A673 (cell line): ENCODE data around the gene SLC25A13.

ENCODE experiments used
- EZH2 ChIP-seq: fragments of 200-600 bp; sonication (generic); IDR thresholded peaks from 2 replicates; pipeline ENCODE4 v1.6.1; 2017; ENCODE audit warnings: borderline replicate concordance, low read depth, mild to moderate bottlenecking, mixed read lengths, antibody characterized with exemption, low read length; ENCODE audit not compliant: poor library complexity, severe bottlenecking
- TF ChIP-seq, protein P1 (sequence below): fragments of 300-800, 200-600 bp; sonication (generic); conservative IDR thresholded peaks from 2 replicates; pipeline ENCODE4 v1.5.1; 2017; ENCODE audit warnings: low read depth, mild to moderate bottlenecking, antibody characterized with exemption, low read length, moderate library complexity, mixed read lengths

DNA sequence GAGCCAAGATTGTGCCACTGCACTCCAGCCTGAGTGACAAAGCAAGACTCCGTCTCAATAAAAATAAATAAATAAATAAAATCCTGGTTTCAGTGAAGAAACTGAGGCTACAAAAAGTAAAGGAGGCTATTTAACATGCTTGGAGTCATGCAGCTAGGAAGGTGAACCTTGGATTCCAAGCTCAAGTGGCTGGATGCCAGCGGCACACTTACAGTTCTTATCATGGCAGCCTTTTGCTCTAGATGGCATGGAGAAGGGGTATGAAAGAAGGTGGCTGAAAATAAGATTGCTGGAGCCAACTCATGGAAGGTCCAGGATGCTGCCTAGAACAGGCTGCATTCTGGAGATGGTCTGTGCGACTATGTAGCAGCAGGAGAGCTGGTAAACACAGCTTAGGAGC, 170.0 kb downstream of the SLC25A13 start:
- TF ChIP-seq, protein P1, sequence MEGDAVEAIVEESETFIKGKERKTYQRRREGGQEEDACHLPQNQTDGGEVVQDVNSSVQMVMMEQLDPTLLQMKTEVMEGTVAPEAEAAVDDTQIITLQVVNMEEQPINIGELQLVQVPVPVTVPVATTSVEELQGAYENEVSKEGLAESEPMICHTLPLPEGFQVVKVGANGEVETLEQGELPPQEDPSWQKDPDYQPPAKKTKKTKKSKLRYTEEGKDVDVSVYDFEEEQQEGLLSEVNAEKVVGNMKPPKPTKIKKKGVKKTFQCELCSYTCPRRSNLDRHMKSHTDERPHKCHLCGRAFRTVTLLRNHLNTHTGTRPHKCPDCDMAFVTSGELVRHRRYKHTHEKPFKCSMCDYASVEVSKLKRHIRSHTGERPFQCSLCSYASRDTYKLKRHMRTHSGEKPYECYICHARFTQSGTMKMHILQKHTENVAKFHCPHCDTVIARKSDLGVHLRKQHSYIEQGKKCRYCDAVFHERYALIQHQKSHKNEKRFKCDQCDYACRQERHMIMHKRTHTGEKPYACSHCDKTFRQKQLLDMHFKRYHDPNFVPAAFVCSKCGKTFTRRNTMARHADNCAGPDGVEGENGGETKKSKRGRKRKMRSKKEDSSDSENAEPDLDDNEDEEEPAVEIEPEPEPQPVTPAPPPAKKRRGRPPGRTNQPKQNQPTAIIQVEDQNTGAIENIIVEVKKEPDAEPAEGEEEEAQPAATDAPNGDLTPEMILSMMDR, result no peak
- no peak for TF ChIP-seq EZH2
